ENCODE measurements around the gene AP1M2. TPM values are rescaled to one million over a fixed set of nuclear protein-coding genes. Genes with fewer than 3 reads are reported as not detected.
A peak's percentile ranks its signal among the peaks of the same experiment; 100 is the strongest.
"Not testable (repeated sequence)": the region's sequence is repeated elsewhere in the genome, so short reads cannot be mapped to it uniquely, and the experiment has no call there.

The AP1M2 gene
- total RNA-seq, 1 experiment from 2014 or later: 146 TPM

DNA sequence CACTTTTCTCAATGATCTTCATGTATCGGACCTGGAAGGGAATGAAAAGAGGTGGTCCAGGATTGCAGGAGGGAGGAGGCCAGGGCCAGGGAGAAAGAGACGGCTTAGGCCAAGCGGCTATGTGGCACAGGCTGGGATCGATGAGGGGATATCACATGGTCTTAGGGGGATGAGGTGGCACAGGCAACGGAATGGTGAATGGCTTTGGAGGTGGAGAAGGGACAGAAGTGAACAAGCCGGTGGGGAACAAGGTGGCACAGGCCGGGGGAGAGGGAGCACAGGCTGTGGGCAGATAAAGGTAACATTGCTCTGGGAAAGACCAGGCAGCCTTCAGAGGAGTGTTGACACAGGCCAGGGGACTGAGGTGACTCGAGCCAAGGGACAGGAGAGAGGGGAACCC is 12.7 kb downstream of the AP1M2 start:
- no peaks in the 10 kb centered on the region for H4K20me1 ChIP-seq (ENCODE audit: control insufficient read depth, insufficient read depth, insufficient read length)
- H2BK5ac ChIP-seq (ENCODE audit: insufficient read length, low read length): no peak overlapping the region
- H4K8ac ChIP-seq (replicated peaks; ENCODE audit: insufficient read length, low read depth, low read length): no peak overlapping the region
- H3K27ac ChIP-seq (ENCODE audit: insufficient read length, low read depth, low read length): no peak overlapping the region
- no peak overlapping the region for H4K91ac ChIP-seq (ENCODE audit: insufficient read length, low read depth, low read length)
- no peak overlapping the region for H3K4me2 ChIP-seq (ENCODE audit: insufficient read depth, insufficient read length, low read length)
- no peaks in the 10 kb centered on the region for H3K4me1 ChIP-seq (ENCODE audit: insufficient read depth, low read length)
- no peak overlapping the region for H2BK120ac ChIP-seq (ENCODE audit: low read depth, low read length, poor library complexity, severe bottlenecking)
- H3K4me3 Mint-ChIP-seq: no peak overlapping the region
- TF ChIP-seq CTCF (conservative IDR thresholded peaks at IDR 0.05): no peak
- H3K23ac ChIP-seq (ENCODE audit: insufficient read length, low read depth, low read length): no peak overlapping the region
- no CpG with 5 or more reads among the region's 8 CpGs for WGBS (ENCODE audit: extremely low coverage, insufficient read length, low lambda C conversion rate)
- no peaks in the 10 kb centered on the region for H3K23me2 ChIP-seq (ENCODE audit: insufficient read length, low read depth, low read length, poor library complexity, severe bottlenecking)
- no peaks in the 10 kb centered on the region for H3K79me2 ChIP-seq (ENCODE audit: insufficient read depth, low read length)
- H2BK15ac ChIP-seq (ENCODE audit: low read depth, low read length): no peak overlapping the region
- H3K14ac ChIP-seq (ENCODE audit: insufficient read depth, low read length): no peak overlapping the region
- no peak overlapping the region for H3K4ac ChIP-seq (ENCODE audit: low read depth, low read length)
- no peaks in the 10 kb centered on the region; a peak in 1 of 5 replicates for H3K9me3 Mint-ChIP-seq
- H4K5ac ChIP-seq (ENCODE audit: insufficient read length, low read depth, low read length): no peak overlapping the region
- peaks cover 2 to 7% of the 10 kb centered on the region in 2 experiments for H3K4me1 Mint-ChIP-seq
- no peaks in the 10 kb centered on the region for H3K9me3 ChIP-seq (ENCODE audit: control insufficient read depth, low read depth, low read length)
- no peak overlapping the region for H2AFZ ChIP-seq (ENCODE audit: low read length)
- peaks cover 12 to 52% (median 39%) of the 10 kb centered on the region in 3 experiments for H3K36me3 Mint-ChIP-seq (ENCODE audit: insufficient read depth in 1 of 3, low read depth in 3 of 3)
- H3K27me3 ChIP-seq (ENCODE audit: insufficient read depth, low read length): no peaks in the 10 kb centered on the region
- no peaks in the 10 kb centered on the region for H3K27me3 Mint-ChIP-seq (ENCODE audit: low read depth)
- no peak for DNase-seq
- H3K9ac ChIP-seq (ENCODE audit: extremely low read depth, insufficient read length, low read length): no peak overlapping the region
- no peak overlapping the region for H2AK5ac ChIP-seq (ENCODE audit: insufficient read length, low read length)
- no peak overlapping the region for H2BK12ac ChIP-seq (ENCODE audit: insufficient read length, low read depth, low read length)
- no peak overlapping the region for H3K18ac ChIP-seq (ENCODE audit: insufficient read length, low read depth, low read length)
- no peaks in the 10 kb centered on the region for H3K79me1 ChIP-seq (ENCODE audit: insufficient read depth, low read depth, low read length, poor library complexity, severe bottlenecking)
- H2BK20ac ChIP-seq (ENCODE audit: low read depth, low read length, poor library complexity, severe bottlenecking): no peak overlapping the region
- H3T11ph ChIP-seq (ENCODE audit: low read length): no peak overlapping the region
- no peak overlapping the region for H3K56ac ChIP-seq (ENCODE audit: insufficient read length, low read depth, low read length)
- peak overlapping the region in 2 of 3 experiments; percentile 27 to 90; a peak in 3 of 7 replicates for H3K27ac Mint-ChIP-seq

DNA sequence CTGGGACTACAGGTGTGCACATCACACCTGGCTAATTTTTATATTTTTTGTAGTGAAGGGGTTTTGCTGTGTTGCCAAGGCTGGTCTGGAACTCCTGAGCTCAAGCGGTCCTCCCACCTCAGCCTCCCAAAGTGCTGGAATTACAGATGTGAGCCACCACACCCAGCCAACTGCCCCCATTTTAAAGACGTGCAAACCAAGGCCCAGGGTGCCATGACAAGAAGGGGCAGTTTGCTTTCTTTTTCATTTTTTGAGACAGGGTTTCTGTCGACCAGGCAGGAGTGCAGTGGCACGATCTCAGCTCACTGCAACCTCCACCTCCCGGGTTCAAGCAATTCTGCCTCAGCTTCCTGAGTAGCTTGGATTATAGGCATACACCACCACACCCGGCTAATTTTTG is 13.3 kb downstream of the AP1M2 start:
- not testable (repeated sequence) for H2BK5ac ChIP-seq (ENCODE audit: insufficient read length, low read length); H3K79me2 ChIP-seq (ENCODE audit: insufficient read depth, low read length); H3K56ac ChIP-seq (ENCODE audit: insufficient read length, low read depth, low read length); H4K5ac ChIP-seq (ENCODE audit: insufficient read length, low read depth, low read length); H2BK20ac ChIP-seq (ENCODE audit: low read depth, low read length, poor library complexity, severe bottlenecking); H2AFZ ChIP-seq (ENCODE audit: low read length); H3K4ac ChIP-seq (ENCODE audit: low read depth, low read length); H3K79me1 ChIP-seq (ENCODE audit: insufficient read depth, low read depth, low read length, poor library complexity, severe bottlenecking); H3K9ac ChIP-seq (ENCODE audit: extremely low read depth, insufficient read length, low read length); H2BK120ac ChIP-seq (ENCODE audit: low read depth, low read length, poor library complexity, severe bottlenecking); H2BK12ac ChIP-seq (ENCODE audit: insufficient read length, low read depth, low read length); DNase-seq; H3K4me3 Mint-ChIP-seq; H3K9me3 ChIP-seq (ENCODE audit: control insufficient read depth, low read depth, low read length); H3K9me3 Mint-ChIP-seq; H3K27ac ChIP-seq (ENCODE audit: insufficient read length, low read depth, low read length); H3K4me1 Mint-ChIP-seq; H3T11ph ChIP-seq (ENCODE audit: low read length); H3K4me1 ChIP-seq (ENCODE audit: insufficient read depth, low read length); H3K4me2 ChIP-seq (ENCODE audit: insufficient read depth, insufficient read length, low read length); H2AK5ac ChIP-seq (ENCODE audit: insufficient read length, low read length); H3K23me2 ChIP-seq (ENCODE audit: insufficient read length, low read depth, low read length, poor library complexity, severe bottlenecking); H4K8ac ChIP-seq (replicated peaks; ENCODE audit: insufficient read length, low read depth, low read length); H3K18ac ChIP-seq (ENCODE audit: insufficient read length, low read depth, low read length); H3K27me3 Mint-ChIP-seq (ENCODE audit: low read depth); H2BK15ac ChIP-seq (ENCODE audit: low read depth, low read length); H4K91ac ChIP-seq (ENCODE audit: insufficient read length, low read depth, low read length); H4K20me1 ChIP-seq (ENCODE audit: control insufficient read depth, insufficient read depth, insufficient read length); H3K23ac ChIP-seq (ENCODE audit: insufficient read length, low read depth, low read length); H3K14ac ChIP-seq (ENCODE audit: insufficient read depth, low read length); H3K27me3 ChIP-seq (ENCODE audit: insufficient read depth, low read length); H3K27ac Mint-ChIP-seq
- peaks cover 11 to 47% (median 35%) of the 10 kb centered on the region in 3 experiments for H3K36me3 Mint-ChIP-seq (ENCODE audit: insufficient read depth in 1 of 3, low read depth in 3 of 3)
- no CpG with 5 or more reads among the region's 6 CpGs for WGBS (ENCODE audit: extremely low coverage, insufficient read length, low lambda C conversion rate)

All from H9 (cell line).